Adrenal gland (tissue), 12 donors: ENCODE measurements around the gene DOK1. TPM values are rescaled to one million over a fixed set of nuclear protein-coding genes. Genes with fewer than 3 reads are reported as not detected.
A peak's percentile ranks its signal among the peaks of the same experiment; 100 is the strongest.

Experiments used
- DNase-seq, 7 donors: peaks; one replicate each; pipeline ENCODE4 v3.0.0-alpha.2; 2019 to 2020
- H3K27ac ChIP-seq, 5 donors: fragments of 200-600 bp; sonication (generic) in 4 of 5; 1 replicate in 3 of 5; 2 replicates in 2 of 5; pipeline versions ENCODE4 v1.5.1 to v1.8.0; 2016 to 2020; ENCODE audit warnings: mild to moderate bottlenecking in 1 of 5
- H3K27me3 ChIP-seq: fragments of 200-600 bp; 2 replicates; pipeline ENCODE4 v1.8.0; 2021
- H3K36me3 ChIP-seq, 2 donors: fragments of 200-600 bp; replicated peaks in 1 of 2; 1 replicate in 1 of 2; 2 replicates in 1 of 2; pipeline versions ENCODE4 v1.5.1 to v1.8.0; 2018 to 2022
- H3K4me1 ChIP-seq, 2 donors: fragments of 200-600 bp; replicated peaks in 1 of 2; 1 replicate in 1 of 2; 2 replicates in 1 of 2; pipeline versions ENCODE4 v1.5.1 to v1.8.0; 2018 to 2021
- H3K4me3 ChIP-seq, 4 donors: fragments of 200-600 bp; sonication (generic) in 3 of 4; one replicate each; pipeline ENCODE4 v1.5.1; 2016 to 2018
- H3K9me3 ChIP-seq, 3 donors: fragments of 200-600 bp; sonication (generic) in 1 of 3; replicated peaks in 1 of 3; 1 replicate in 2 of 3; 2 replicates in 1 of 3; pipeline versions ENCODE4 v1.5.1 to v1.8.0; 2016 to 2021
- CTCF ChIP-seq, 6 experiments: fragments of 450-650 bp in 4 of 6; fragments of 200-600 bp in 2 of 6; sonication (generic) in 1 of 6; IDR thresholded peaks; 1 replicate in 5 of 6; 2 replicates in 1 of 6; pipeline versions ENCODE4 v1.5.1 to v1.8.0; 2016 to 2021; ENCODE audit warnings: antibody characterized with exemption in 6 of 6, mild to moderate bottlenecking in 2 of 6, moderate library complexity in 1 of 6
- POLR2A ChIP-seq, 2 donors: fragments of 450-650 bp; IDR thresholded peaks; one replicate each; pipeline ENCODE4 v1.6.1; 2017; ENCODE audit warnings: antibody characterized with exemption in 2 of 2, mild to moderate bottlenecking in 2 of 2, moderate library complexity in 1 of 2
- WGBS, 4 donors: extraction: QIAGEN DNeasy Blood & Tissue Kit in 2 of 4; methylation state at CpG; one replicate each; pipeline versions ENCODE4 v1.1.5 to v1.1.7; 2013 to 2017; 5-methylcytosine and 5-hydroxymethylcytosine counted together
- intact Hi-C, 2 donors: fragments of 100-400 bp; cut with DNase I; formaldehyde crosslinking; loops; one replicate each; pipeline versions ENCODE4 v1.14.1 to v1.15.0; 2022 to 2023
- polyA plus RNA-seq, 3 donors: library from polyadenylated mRNA; stranded (reverse); fragments of 200-250 nt in 2 of 3; fragments of 350-450 nt in 1 of 3; fragmentation: Illumina TruSeq in 1 of 3; extraction: RNeasy Lipid Tissue Mini Kit (QIAGEN cat#74804) in 1 of 3; gene quantifications; one replicate each; pipeline ENCODE4 v1.2.3, GENCODE V29; 2013 to 2014
- total RNA-seq, 9 donors: library from RNA; depleted of rRNA in 4 of 9; stranded (reverse); fragments of >200 nt in 4 of 9; fragments of 120-200 nt in 1 of 9; fragmentation: NEBNext Ultra II Directional in 1 of 9; extraction: Animal tissue kit (Norgen Biotek cat#: 25700) in 1 of 9; gene quantifications; one replicate each; pipeline versions ENCODE4 v1.1.0 to v1.2.4, GENCODE V29; 2013 to 2023
- donor health status: healthy with polysubstance abuse.
- donor health status: Bipolar disorder and iron deficiency.
- donor health status: DM: yes; HTN: yes; CAD: no.
- donor health status: DM: no; HTN: no; CAD: no.
- donor health status: DM: no; HTN: no; CAD: no.
- donor health status: DM: yes; HTN: yes; CAD: no.

Gene DOK1
- total and polyA plus RNA-seq, 12 donors = 4.0 to 49.6 (median 19.9) TPM

DNA sequence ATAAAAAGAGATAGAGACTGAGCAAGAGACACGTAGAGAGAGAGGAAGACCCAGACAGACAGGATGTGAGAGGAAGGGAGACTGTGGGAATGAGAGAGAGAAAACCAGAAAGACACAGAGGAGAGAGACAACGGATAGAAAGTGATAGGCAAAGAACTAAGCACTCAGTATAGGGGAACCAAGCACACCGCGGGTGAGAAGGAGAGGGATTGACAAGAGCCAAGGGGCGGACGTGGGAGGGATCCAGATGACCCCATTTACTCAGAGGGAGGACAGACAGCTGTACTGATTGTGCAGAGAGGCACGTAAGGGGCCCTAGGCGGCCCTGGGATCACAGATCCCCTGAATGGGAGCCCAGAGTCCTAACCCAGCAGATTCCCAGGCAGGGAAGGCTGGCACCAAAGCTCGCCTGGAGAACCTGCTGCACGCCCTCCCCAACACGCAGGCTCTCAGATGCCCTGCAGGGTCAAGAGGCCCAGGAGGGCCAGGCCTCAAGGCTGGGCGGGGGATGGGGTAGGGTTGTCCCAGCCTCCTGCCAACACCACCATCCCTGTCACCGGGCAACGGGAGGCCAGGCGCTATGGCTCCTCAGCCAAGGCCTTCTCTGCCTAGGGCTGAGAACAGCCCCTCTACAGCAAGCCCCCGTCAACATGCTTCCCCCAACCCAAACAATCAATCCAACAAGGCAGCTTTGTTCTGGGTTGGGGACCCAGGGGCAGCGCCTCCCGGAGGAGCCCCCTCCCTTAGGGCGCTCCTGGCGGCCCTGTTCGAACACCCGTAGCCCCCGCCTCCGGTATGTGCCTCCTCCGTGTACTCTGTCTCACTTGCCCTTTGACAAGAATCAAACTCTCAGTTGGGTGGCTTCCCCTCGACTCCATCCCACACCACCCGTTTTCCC is 1.4 kb upstream of the DOK1 start:
- Histone ChIP-seq H3K4me3 (peak overlapping the region in 1 of 4 donors; percentile 96), H3K9me3 (no peaks in the 10 kb centered on the region), H3K4me1 (peaks cover 5 to 39% of the 10 kb centered on the region in 2 donors), H3K27ac (peak overlapping the region in 3 of 5 donors; percentile 16 to 89 (median 64)), H3K27me3 (no peaks in the 10 kb centered on the region), H3K36me3 (no peaks in the 10 kb centered on the region)
- TF ChIP-seq CTCF (IDR thresholded peaks at IDR 0.05) (peak in 1 of 6 experiments; percentile 13), POLR2A (IDR thresholded peaks at IDR 0.05) (no peak)
- peak; percentile 48 to 76 (median 66) for DNase-seq
- 38 to 49% (median 45%) methylated on average over 22 to 27 of the region's 27 CpGs for WGBS, 4 donors
- intact Hi-C loops = no loop called here

GRCh38 chr2:74554820-74555531 is 456 bp downstream of the DOK1 start:
- TF ChIP-seq CTCF (IDR thresholded peaks at IDR 0.05) = no peak
- no peak for TF ChIP-seq POLR2A (IDR thresholded peaks at IDR 0.05)
- 1 to 7% (median 5%) methylated on average over 20 to 56 of the region's 58 CpGs for WGBS, 4 donors
- intact Hi-C loops = no loop called here
- Histone ChIP-seq H3K9me3 (no peaks in the 10 kb centered on the region), H3K4me3 (peak overlapping the region in 3 of 4 donors; percentile 51 to 98 (median 96)), H3K27ac (peak overlapping the region; percentile 64 to 89 (median 76)), H3K36me3 (no peaks in the 10 kb centered on the region), H3K4me1 (peaks cover 0 to 23% of the 10 kb centered on the region in 2 donors), H3K27me3 (no peaks in the 10 kb centered on the region)
- DNase-seq = peak in 6 of 7 donors; percentile 39 to 61 (median 48)

DNA sequence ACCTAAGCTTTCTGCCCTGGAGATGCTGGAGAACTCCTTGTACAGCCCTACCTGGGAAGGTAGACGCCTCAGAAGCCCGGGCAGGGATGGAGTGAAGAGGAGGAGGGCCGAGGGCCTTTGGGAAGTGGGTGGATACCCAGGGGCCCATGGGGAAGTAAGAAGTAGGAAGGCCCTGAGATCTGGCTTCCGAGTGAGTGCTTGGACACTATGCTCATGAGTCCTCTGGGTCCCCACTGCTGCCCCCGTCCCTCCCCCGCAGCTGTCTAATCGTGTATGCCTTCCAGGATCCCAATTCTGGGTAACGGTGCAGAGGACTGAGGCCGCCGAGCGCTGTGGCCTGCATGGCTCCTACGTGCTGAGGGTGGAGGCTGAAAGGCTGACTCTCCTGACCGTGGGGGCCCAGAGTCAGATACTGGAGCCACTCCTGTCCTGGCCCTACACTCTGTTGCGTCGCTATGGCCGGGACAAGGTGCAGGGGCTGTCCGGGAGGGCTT is 1.1 kb downstream of the DOK1 start:
- peak overlapping the region in 2 of 5 donors; percentile 89 for H3K27ac ChIP-seq
- peak in 1 of 7 donors; percentile 34 for DNase-seq
- WGBS, 4 donors = 70 to 84% (median 83%) methylated on average over 15 to 17 of the region's 17 CpGs
- H3K27me3 ChIP-seq = no peaks in the 10 kb centered on the region
- intact Hi-C loops = no loop called here
- H3K36me3 ChIP-seq = no peaks in the 10 kb centered on the region
- peaks cover 0 to 23% of the 10 kb centered on the region in 2 donors for H3K4me1 ChIP-seq
- H3K9me3 ChIP-seq = no peaks in the 10 kb centered on the region
- peak overlapping the region in 2 of 4 donors; percentile 51 to 96 for H3K4me3 ChIP-seq
- TF ChIP-seq CTCF (IDR thresholded peaks at IDR 0.05) = no peak
- TF ChIP-seq POLR2A (IDR thresholded peaks at IDR 0.05) = no peak

DNA sequence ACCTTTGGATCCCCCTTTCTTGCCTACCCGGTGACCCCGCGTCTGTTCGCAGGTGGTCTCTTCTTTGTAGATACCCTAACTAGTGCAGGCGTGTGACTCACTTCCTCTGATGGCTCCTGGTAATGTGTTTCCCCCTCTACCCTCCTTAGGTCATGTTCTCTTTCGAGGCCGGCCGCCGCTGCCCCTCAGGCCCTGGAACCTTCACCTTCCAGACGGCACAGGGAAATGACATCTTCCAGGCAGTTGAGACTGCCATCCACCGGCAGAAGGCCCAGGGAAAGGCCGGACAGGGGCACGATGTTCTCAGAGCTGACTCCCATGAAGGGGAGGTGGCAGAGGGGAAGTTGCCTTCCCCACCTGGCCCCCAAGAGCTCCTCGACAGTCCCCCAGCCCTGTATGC is 1.6 kb downstream of the DOK1 start:
- Histone ChIP-seq H3K4me1 (peaks cover 0 to 23% of the 10 kb centered on the region in 2 donors), H3K27me3 (no peaks in the 10 kb centered on the region), H3K27ac (peak overlapping the region in 2 of 5 donors; percentile 9 to 17), H3K4me3 (no peak overlapping the region), H3K9me3 (no peaks in the 10 kb centered on the region), H3K36me3 (no peaks in the 10 kb centered on the region)
- 79 to 97% (median 87%) methylated on average over 4 to 14 of the region's 14 CpGs for WGBS, 4 donors
- no peak for DNase-seq
- intact Hi-C loops = no loop called here
- TF ChIP-seq CTCF (IDR thresholded peaks at IDR 0.05) (no peak), POLR2A (IDR thresholded peaks at IDR 0.05) (no peak)
